GM03348 (cell line): Measurements from ENCODE around the gene PRR12.

Source experiments
- DNase-seq: peaks from one replicate; pipeline ENCODE4 v3.0.0; 2012; ENCODE audit warnings: low spot score

The PRR12 gene

GRCh38 chr19:49646586-49646985 lies 55.6 kb downstream of the PRR12 start:
- no peak for DNase-seq

DNA sequence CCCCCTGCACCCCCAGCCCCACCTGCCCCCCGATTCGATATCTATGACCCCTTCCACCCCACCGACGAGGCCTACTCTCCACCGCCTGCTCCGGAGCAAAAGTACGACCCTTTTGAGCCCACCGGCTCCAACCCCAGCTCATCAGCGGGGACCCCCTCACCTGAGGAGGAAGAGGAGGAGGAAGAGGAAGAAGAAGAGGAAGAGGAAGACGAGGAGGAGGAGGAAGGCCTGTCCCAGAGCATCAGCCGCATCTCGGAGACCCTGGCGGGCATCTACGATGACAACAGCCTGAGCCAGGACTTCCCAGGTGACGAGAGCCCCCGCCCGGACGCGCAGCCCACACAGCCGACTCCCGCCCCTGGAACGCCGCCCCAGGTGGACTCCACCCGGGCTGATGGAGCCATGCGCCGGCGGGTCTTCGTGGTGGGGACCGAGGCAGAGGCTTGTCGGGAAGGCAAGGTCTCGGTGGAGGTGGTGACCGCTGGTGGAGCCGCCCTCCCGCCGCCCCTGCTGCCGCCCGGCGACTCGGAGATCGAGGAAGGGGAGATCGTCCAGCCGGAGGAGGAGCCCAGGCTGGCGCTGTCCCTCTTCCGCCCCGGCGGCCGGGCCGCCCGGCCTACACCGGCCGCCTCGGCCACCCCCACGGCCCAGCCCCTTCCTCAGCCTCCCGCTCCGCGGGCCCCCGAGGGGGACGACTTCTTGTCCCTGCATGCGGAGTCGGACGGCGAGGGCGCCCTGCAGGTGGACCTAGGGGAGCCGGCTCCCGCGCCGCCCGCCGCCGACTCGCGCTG lies 60.2 kb downstream of the PRR12 start:
- DNase-seq = no peak

DNA sequence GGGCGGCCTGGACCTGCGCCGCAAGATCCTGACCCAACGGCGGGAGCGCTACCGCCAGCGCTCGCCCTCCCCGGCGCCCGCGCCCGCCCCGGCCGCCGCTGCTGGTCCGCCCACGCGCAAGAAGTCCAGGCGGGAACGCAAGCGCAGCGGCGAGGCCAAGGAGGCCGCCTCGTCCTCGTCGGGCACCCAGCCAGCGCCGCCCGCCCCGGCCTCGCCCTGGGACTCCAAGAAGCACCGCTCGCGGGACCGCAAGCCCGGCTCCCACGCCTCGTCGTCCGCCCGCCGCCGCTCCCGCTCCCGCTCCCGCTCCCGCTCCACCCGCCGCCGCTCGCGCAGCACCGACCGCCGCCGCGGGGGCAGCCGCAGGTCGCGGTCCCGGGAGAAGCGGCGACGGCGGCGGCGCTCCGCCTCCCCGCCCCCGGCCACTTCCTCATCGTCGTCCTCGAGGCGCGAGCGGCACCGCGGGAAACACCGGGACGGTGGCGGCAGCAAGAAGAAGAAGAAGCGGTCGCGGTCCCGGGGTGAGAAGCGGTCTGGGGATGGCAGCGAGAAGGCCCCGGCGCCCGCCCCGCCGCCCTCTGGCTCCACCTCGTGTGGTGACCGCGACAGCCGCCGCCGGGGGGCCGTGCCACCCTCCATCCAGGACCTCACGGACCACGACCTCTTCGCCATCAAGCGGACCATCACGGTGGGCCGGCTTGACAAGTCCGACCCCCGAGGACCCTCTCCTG lies 61.0 kb downstream of the PRR12 start:
- no peak for DNase-seq

DNA sequence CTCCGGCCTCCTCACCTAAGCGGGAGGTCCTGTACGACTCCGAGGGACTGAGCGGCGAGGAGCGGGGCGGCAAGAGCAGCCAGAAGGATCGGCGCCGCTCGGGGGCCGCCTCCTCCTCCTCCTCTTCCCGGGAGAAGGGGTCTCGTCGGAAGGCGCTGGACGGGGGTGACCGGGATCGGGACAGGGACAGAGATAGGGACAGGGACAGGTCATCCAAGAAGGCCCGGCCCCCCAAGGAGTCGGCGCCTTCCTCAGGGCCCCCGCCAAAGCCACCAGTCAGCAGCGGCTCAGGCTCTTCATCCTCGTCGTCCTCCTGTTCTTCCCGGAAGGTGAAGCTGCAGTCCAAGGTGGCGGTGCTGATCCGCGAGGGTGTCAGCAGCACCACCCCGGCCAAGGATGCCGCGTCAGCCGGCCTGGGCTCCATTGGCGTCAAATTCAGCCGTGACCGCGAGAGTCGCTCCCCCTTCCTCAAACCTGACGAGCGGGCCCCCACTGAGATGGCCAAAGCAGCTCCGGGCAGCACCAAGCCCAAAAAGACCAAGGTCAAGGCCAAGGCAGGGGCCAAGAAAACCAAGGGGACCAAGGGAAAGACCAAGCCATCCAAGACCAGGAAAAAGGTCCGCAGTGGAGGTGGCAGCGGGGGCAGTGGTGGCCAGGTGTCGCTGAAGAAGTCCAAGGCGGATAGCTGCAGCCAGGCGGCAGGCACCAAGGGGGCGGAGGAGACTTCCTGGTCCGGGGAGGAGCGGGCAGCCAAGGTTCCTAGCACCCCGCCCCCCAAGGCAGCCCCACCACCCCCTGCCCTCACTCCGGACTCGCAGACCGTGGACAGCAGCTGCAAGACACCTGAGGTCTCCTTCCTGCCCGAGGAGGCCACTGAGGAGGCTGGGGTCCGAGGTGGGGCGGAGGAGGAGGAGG lies 61.8 kb downstream of the PRR12 start:
- no peak for DNase-seq

DNA sequence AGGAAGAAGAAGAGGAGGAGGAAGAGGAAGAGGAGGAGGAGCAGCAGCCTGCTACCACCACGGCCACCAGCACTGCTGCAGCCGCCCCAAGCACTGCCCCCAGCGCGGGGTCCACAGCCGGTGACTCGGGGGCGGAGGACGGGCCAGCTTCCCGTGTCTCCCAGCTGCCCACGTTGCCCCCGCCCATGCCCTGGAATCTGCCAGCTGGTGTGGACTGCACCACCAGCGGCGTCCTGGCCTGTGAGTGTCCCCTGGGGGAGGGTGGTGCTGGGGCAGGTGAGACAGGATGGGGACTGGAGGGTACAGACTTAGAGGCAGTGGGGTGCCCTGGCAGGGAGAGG lies 62.5 kb downstream of the PRR12 start:
- no peak for DNase-seq

DNA sequence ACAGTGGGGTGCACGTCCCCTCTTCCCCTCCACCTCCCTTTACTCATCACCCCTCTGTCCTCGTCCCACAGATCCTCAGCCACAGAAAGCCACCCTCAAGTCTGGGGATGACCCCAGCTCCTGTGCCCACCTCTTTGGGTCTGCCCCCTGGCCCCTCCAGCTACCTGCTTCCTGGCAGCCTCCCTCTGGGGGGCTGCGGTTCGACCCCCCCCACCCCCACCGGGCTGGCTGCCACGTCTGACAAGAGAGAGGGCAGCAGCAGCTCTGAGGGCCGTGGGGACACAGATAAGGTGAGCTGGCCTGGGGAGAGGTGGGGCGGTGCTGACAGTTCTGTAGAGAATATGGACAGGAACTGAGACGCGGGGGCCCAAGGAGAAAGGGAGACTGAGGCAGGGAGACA lies 63.6 kb downstream of the PRR12 start:
- DNase-seq = no peak

GRCh38 chr19:49655570-49656455 lies 64.8 kb downstream of the PRR12 start:
- no peak for DNase-seq

DNA sequence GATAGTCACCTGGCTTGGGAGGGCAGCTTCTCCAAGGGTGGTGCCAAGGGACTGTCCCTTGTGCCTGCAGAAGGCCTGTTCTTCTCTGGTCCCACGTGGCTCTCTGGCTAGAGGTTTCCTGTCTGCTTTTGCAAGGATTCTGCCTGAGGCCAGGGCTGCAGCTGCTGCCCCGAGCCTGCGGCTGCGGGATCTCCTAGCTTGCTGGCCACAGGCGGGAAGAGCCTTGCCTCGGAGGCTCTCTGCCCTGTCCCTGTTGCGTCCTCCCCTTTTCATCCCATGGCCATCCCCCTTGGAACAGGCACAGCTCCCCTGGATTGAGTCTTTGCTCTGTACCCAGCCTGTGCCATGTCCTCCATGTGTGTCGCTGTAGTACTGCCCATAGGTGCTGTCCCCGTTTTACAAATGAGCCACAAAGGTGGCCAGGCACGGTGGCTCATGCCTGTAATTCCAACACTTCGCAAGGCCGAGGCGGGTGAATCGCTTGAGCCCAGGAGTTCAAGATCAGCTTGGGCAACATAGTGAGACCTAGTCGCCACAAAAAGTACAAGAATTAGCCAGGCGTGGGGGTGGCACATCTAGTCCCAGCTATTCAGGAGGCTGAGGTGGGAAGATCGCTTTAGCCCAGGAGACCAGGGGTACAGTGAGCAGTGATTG lies 65.6 kb downstream of the PRR12 start:
- DNase-seq = no peak

DNA sequence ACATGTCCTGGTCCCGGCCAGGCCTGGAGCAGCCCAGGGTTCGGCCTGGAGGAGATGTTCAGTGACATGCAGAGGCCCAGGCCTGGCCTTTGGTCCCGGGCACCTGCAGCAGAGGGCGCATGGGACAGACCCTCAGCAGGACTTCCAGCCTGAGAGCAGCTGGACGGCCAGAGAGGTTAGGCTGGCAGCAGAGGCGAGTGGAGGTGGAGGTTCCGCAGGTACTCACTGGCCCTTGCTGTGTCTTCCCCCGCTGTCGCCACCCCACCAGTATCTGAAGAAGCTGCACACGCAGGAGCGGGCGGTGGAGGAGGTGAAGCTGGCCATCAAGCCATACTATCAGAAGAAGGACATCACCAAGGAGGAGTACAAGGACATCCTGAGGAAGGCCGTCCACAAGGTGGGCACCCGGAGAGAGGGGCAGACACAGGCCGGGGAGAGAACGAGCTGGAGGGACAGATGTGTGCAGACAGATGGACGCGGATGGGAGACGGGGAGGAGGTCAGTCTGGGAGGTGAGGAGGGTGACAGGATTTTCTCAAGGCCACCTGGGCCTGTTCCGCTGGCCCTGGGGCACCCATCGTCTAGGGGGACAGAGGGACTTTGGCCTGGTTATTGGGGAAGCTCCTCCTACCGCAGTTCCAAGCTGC lies 66.6 kb downstream of the PRR12 start:
- no peak for DNase-seq

DNA sequence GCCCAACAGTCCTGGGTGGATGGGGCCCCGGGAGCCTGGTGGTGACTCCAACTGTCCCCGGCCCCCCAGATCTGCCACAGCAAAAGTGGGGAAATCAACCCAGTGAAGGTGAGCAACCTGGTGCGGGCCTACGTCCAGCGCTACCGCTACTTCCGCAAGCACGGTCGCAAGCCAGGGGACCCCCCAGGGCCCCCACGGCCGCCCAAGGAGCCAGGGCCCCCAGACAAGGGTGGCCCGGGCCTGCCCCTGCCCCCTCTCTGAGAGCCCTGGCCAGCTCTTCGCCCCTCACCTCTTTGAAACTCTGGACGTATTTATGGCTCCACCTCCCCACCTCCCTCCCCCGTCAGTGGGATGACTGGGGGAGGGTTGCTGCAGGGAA lies 67.1 kb downstream of the PRR12 start:
- DNase-seq = no peak

DNA sequence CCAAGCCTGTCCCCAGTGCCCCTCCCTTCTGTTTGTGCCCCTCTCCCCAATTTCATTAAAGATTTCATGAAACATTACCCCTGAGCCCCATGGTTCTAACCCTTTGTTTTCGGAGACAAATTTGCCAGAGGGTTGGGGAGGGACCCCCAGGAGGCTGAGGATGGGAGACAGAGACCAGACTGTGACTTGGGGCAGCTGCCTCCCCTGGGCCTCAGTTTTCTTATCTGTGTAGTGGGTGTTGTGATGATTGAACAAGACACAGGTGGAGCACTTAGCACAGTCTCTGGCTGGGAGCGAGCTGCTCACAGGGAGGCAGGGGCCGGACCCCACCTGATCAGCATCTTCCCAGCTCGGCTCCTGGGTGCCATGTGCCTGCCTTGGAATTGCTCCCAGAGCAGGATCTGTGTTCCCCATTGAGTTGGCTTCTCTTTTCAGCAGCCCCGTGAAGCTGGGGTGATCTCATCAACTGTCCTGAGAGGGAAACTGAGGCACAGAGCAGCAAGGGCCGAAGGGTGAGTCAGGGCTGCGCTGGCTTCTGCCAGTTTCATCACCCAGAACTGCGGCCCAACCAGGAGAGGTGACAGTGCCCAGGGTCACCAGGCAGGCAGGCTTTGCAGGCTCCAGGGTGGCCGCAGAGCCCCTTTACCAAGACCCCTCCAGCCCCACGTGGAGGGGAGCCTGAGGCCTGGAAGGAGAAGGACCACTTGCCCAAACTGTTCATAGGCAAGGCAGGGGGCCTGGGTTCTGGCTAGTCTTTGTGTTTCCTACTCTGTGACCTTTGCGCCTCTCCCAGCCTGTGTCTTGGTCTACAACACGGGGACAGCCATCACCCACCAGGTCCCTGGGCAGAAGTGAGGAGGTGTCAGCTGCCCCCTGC lies 67.8 kb downstream of the PRR12 start:
- no peak for DNase-seq

GRCh38 chr19:49660338-49660961 lies 69.5 kb downstream of the PRR12 start:
- no peak for DNase-seq

- DNase-seq = no peak
Measured at GRCh38 chr19:49662011-49662410, 71.0 kb downstream of the PRR12 start.

- no peak for DNase-seq
Measured at GRCh38 chr19:49663224-49663623, 72.2 kb downstream of the PRR12 start.

DNA sequence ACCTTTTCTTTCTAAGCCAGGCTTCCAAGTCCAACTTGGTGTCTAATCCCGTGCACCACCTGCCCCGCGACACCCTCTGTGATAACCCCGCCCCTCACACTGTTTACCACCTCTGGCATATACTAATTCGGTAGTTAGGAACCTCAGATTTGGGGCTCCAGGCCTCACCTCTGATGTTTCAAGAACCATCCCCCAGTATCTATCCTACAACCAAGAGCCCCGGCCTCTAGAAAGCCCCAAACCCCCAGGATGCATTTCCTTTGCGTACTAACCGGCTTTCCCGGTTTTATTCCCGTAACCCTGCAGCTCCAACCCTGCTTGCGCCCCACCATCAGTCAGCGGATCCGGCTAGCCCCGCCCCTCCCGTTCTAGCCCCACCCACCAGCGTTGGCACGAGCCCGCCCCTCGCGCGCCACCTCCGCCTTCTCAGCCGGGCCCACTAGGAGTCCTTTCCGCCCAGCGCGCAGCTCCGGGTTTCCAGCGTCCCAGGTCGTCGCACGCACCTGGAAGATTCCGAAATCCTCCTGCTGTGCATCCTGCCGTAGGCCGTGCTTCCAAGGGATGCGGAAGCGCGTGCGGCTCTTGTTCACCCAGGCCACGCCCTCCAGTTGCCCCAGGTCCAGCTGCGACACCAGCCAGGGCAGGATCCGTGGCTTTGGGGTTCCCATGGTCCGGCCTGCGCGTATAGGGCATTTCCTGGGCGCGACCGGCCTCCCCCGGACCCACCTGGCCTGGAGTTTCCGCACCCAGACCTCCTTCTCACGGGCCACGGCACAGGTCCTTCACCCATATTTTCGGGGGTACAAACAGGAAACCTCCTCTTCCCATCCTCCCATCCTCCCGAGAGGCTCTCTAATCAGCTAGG lies 73.4 kb downstream of the PRR12 start:
- DNase-seq = peak; percentile 92

- DNase-seq = no peak
Measured at GRCh38 chr19:49665036-49665350, 74.0 kb downstream of the PRR12 start.

DNA sequence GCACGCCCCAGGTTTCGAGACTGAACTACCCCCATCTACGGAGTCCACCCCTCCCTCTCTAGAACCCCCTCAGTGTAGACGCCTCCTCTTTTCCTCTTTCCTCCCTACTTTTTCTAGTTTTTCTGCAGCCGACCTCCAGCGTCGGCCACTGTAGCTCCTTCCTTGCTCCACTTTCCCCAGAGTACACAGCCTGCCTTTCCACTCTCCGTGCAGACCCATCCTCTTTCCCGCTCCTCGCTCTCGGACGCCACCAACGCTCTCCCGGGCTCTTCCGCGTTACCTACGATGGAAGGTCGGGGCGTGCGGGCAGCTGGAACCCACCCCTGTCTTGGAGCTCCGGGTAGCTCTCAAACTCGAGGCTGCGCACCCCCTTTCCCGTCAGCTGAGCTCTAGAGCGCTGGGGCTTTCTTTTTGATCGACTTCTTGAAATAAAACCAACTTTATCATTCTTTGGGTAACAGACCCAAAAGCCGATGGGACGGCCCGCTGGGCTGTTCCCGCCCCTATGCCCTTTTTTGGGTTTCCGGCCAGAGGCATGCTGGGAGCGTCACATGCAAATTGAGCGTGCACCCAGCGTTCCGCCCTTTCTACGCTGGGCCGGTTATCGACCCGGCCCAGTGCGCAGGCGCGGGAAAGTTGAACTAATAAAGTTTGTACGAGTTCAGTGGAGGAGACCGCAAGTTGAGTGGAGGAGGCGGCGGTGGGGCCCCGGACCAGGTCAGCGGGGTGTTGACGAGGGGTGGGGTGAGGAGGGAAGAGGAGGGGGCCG lies 74.6 kb downstream of the PRR12 start, which contains the start of the genes BCL2L12 and IRF3:
BCL2L12 (plus strand) TSS at position 583 of the 769 bp plus-strand sequence. CDS start 760 bp downstream, outside the sequence.
IRF3 (minus strand) TSS at position 507 of the 769 bp plus-strand sequence. CDS start 1,019 bp downstream, outside the sequence.
- DNase-seq = peak; percentile 97
